Stimulated activated CD4-positive, alpha-beta T cell treated with anti-CD3 and anti-CD28 coated beads, Interleukin-15, amount 100 ng/mL, for 48 hours (primary cell): ENCODE data around the gene RUNDC1.
"Not testable (repeated sequence)": the region's sequence is repeated elsewhere in the genome, so short reads cannot be mapped to it uniquely, and the experiment has no call there.

Experiments used
- DNase-seq, 2 donors: peaks; one replicate each; pipeline ENCODE4 v3.0.0-alpha.2; 2020; ENCODE audit warnings: low read depth in 2 of 2

The RUNDC1 gene

DNA sequence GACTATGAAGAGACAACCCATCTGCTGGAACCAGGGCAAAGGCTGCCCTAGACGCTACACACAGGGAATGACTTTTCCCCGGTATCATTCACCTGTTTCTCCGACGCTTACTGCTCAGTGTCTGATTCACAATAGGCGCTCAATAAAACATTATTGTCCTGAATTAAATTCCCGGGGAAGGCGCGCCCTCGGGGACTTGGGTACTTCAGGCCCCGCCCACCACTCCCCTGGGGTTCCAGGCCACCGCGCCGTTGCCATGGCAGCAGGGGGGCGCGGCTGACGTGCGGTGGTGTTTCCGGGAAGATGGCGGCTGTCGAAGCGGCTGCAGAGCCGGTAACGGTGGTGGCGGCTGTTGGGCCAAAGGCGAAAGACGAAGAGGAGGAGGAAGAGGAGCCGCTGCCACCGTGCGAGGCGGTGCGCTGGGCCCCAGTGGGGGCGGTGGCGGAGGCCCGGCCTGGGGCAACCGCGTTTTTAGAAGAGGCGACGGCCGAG, at the start of gene RUNDC1:
Gene RUNDC1, plus strand, starts transcription at position 292 of the 492 bp plus-strand sequence. Its CDS starts 12 bp downstream, at position 304.
- peak; percentile 76 to 89 for DNase-seq

DNA sequence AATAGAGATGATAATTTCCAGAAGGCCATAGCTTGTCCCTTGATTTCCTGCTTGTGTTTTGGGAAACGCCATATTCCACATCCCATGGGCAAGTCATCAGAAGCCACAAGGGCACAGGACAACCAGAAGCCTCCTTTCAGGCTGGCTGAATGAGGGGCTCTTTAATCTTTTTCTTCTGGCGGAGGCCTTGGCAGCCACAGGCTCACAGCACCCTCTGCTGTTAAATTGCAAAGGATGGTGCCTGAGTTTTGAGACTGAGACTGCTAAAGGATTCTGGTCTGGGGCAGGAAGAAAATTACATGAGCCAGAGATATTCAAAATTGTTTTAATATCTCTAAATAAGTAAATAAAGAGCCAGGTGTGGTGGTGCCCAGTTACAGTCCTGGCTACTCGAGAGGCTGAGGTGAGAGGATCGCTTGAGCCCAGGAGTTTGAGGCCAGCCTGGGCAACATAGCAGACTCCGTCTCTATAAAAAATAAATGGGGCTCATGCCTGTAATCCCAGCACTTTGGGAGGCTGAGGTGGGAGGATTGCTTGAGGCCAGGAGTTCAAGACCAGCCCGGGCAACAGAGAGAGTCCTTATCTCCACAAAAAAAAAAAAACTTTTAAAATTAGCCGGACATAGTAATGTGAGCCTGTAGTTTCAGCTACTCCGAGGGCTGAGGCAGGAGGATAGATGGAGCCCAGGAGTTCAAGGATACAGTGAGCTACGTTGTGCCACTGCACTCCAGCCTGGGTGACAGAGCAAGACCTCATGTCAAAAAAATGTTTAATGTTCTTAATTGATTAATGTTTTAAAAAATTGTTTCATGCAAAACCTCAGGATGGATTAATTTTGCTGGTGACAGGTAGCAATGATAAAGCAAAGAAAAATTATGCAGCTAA, 42.4 kb upstream of the RUNDC1 start:
- DNase-seq, result no peak

DNA sequence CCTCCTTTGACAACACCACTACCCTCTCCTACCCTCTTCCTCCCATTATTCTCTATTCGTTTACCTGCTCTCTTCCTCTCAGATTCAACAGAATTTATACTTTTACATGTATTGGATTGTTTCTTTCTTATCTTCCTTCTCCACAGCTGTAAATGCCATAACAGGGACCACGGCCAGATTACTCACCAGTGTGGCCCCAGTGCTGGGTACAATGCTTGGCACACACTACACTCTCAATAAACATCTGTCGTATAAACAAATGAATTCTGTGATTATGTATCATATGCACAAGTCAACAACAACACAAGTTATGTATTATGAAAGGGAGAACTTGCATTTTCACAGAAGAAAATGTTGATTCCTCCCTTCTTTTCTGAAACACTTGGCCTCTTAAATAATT, 36.2 kb upstream of the RUNDC1 start:
- DNase-seq, result no peak

DNA sequence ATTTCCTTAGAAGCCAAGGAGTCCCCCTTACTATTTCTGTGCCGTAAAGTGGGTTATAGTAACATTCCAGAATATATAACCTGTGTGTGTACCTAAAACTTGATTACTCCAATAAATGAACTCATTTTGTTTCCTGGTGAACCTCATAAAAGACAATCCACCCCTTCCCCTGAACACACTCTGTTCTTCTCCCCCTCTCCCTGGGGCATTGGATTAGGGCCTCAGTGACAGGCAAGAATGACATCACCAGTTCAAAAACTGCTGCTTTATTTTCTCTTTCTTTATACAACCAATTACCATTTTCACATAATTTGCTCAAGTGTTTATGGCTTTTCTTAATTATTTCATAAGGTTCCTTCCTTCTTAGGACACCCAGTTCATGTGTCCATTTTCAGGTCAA, 33.6 kb upstream of the RUNDC1 start:
- no peak for DNase-seq

DNA sequence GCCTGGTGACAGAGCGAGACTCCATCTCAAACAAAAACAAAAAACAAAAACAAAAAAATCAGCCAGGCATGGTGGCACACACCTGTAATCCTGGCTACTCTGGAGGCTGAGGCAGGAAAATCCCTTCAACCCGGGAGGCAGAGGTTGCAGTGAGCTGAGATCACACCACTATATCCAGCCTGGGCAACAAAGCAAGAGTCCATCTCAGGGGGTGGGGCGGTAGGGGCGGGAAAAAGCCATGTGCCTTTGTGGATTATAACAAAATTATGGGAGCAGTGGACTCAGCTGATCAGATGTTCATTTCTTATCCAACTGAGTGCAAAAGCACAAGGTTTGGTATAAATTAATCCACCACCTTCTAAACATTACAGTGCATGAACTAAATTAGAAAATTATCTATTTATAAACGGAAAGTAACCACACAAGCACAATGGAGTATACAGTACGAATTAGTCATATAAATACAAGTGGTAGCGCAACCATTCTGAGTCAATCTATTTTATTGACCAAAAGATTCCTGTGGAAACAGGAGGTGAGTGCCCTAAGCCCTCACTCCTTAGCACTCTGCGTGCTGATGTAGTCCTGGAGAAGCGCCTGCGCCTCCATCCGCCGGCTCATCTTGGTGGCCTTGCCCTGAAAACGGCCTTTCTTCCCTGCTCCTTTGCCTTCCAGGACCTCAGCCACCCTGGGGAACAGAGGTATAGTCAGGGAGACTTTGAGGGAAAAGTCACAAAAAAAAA, 30.2 kb upstream of the RUNDC1 start:
- DNase-seq, result no peak

DNA sequence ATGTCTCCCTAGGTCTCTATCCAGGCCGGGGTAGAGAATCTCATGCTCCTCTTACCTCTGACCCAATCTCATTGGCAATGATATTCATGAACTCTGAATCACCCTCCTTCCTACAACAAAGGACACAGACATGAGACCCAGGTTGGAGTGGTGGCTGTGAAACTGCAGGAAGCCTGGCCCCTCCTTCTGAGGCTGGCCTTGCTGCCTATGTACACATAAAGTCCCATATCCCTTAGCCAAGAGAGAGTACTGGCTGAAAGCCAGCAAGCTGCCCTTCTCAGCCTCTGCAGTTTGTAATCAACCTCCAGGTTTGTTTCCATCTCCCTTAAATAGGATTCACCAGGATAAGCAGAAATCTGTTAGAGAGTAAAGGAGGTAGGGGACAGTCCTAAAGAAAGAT, 26.7 kb upstream of the RUNDC1 start:
- DNase-seq, result no peak

DNA sequence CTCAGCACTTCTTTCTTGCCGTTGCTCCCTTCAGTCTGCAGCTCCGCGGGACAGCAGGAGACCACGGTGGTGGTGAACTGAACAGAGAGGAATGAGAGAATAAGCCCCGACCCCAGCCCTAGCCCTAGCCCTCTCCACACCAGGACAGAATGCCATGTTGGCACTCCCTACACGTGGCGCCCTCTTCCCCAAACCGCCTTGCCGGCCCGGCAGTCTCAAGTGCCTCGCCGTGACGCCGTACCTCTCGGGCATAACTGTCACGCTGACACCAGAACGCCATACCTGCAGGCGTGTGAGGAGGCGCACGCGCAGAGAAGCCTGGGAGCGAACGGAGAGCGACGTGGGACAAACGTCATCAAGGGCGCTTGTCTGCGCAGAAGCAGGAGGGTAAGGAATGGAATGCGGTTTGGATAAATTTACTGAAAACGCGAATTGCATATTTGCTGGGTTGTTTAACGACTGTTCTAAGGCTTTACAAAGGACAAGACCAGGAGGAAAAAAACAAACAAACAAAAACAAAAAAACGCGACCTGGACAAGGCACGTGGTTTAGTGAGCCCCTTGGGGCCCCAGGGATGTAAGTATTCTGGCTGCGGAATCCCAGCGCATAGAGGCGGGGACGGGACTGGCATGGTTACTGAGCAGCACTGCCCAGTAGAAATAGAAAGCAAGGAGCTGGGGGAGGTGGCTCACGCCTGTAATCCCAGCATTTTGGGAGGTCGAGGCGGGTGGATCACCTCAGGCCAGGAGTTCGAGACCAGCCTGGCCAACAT, 16.0 kb upstream of the RUNDC1 start, which contains the start of gene AARSD1:
Gene AARSD1, minus strand, starts transcription at position 294 of the 772 bp plus-strand sequence. Its CDS starts 14 bp downstream, at position 280.
- DNase-seq, result peak; percentile 86 to 87

DNA sequence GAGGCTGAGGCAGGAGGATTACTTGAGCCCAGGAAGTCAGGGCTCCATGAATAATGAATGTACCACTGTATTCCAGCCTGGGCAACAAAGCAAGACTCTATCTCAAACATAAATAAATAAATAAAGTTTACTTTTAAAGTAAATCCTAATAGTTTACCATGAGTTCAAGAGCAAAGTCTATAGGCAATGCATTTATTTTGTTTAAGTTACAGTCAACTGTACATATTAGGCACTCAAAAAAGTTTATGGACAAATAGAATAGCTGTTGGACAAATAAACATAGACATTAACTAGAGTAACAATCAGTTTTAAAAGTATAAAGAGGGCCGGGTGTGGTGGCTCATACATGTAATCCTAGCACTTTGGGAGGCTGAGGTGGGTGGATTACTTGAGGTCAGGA, 12.4 kb upstream of the RUNDC1 start:
- DNase-seq, result no peak

DNA sequence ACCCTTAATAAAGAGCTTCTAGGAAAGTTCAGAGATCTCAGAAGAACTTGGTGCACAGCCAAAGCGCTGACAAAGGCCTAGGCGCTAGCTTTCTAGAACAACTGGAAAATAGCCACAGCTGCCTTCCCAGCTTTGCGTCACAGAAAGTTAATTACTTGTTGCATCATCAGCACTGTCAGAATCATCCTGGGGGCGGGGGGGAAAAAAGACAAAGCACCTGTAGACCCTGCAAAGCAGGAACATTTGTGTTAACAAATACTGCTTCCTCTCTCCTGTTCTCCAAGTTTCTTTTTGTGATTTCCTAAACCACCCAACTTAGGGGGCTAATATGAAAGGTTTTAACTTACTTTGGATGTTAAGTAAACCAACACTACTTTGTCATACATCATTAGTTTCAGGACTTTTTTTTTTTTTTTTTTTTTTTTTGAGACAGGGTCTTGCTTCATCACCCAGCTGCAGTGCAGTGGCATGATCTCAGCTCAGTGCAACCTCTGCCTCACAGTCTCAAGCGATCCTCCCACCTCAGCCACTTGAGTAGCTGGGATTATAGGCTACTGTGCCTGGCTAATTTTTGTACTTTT, 11.3 kb upstream of the RUNDC1 start:
- no peak for DNase-seq

DNA sequence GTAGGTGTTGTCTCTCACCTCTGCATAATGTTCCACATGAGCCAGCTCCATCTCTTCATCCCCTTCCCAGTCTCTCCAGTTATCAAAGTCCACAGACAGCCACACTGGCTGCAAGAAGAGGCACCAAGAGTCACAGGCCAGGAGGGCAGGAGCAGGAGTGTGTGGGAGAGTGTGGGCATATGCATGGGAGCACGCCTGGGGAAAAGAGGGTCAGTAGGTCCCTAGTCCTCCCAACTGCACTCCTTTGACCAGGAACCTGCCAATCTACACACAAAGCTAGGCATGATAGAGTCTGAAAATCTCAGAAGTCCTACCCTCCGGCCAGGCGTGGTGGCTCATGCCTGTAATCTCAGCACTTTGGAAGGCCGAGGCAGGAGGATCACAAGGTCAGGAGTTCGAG, 8.8 kb upstream of the RUNDC1 start:
- no peak for DNase-seq

DNA sequence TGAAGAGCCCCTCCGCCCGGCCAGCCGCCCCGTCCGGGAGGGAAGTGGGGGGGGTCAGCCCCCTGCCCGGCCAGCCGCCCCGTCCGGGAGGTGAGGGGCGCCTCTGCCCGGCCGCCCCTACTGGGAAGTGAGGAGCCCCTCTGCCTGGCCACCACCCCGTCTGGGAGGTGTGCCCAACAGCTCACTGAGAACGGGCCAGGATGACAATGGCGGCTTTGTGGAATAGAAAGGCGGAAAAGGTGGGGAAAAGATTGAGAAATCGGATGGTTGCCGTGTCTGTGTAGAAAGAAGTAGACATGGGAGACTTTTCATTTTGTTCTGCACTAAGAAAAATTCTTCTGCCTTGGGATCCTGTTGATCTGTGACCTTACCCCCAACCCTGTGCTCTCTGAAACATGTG, 7.0 kb upstream of the RUNDC1 start:
- not testable (repeated sequence) for DNase-seq

DNA sequence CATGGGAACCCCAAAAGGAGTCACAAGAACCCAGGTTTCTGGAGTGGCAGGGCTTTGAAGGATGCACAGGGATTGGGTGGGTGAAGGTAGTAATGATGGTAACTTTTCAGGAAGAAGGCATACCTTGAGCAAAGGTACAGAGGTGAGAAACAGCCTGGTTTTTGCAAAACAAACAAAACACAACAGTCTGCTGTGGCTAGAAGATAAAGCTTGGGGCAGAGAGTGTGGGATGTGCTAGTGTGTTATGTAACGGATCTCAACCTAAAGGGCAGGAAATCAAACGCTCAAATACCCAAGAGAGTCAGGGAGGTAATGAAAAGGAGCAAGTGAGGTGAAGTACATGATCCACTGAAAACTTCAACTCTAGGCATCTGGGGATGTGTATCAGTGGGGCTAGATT, 5.1 kb upstream of the RUNDC1 start:
- DNase-seq, result no peak

DNA sequence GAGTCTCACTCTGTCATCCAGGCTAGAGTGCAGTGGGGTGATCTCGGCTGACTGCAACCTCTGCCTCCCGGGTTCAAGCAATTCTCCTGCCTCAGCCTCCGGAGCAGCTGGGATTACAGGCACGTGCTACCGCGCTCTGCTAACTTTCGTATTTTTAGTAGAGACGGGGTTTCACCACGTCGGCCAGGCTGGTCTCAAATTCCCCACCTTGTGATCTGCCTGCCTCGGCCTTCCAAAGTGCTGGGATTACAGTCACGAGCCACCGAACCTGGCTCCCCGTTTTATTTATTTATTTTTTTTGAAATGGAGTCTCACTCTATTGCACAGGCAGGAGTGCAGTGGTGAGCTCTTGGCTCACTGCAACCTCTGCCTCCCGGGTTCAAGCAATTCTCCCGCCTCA, 4.7 kb upstream of the RUNDC1 start:
- DNase-seq, result not testable (repeated sequence)

DNA sequence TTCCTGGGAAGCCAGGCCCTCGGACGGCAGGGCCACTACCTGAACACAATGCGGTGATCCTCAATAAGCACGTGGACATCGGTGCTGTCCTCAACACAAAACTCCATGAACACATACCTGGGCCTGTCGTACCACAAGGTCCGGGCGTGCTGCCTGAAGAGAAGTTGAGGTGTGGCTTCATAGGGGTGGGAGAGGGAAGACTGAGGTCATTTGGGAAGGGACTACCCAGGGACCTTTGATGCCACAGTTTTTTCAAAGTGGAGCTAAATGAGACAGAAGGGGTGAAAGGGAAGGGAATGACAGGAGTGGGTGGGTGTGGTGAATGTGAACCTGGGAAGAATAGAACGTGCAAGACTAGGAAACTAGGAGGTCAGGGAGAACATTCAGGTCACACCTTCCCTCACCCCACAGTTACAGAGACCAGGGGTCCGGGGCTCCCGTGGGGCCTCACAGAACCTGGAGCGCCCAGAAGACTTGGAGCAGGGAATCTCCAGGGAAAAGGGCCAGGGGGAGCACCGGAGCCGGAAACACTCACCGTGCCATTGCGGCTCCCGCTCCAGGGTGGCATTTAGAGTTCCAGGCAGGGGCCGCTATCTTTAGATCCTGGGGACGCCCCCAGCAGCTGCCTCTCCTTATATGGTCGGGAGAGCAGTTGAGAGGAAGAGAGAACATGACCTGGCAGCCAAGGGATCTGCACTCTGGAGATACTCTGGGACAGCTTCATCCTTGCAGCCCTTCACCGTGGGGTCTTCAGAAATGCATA, 673 bp upstream of the RUNDC1 start, which contains the start of gene PTGES3L:
Gene PTGES3L, minus strand, starts transcription at position 570 of the 763 bp plus-strand sequence. Its CDS starts 27 bp downstream, at position 543.
- peak in 1 of 2 donors; percentile 14 for DNase-seq

DNA sequence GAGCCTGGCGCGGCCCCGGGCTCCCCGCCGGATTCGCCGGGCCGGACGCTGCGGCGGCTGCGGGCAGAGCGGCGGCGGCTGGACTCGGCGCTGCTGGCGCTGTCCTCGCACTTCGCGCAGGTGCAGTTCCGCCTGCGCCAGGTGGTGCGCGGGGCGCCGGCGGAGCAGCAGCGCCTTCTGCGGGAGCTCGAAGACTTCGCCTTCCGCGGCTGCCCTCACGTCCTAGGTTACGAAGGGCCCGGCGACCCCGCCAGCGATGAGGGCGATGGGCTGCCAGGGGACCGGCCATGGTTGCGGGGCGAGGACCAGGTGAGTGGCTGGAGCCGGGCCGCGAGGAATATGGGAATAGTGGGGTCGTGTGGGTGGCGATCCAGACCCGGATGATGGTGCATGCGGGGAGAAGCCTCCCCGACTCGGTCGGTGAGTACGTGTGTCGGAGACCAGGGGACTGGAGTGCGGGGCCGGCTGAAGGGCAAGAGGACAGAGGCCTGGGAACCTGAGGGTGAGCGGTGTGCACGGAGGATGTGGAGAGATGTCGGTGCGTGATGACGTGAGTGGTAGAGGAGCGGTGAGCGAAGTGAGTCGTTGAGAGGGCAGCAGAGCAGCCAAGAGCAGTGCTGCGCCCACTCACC, 517 bp downstream of the RUNDC1 start:
- DNase-seq, result peak; percentile 62 to 71

DNA sequence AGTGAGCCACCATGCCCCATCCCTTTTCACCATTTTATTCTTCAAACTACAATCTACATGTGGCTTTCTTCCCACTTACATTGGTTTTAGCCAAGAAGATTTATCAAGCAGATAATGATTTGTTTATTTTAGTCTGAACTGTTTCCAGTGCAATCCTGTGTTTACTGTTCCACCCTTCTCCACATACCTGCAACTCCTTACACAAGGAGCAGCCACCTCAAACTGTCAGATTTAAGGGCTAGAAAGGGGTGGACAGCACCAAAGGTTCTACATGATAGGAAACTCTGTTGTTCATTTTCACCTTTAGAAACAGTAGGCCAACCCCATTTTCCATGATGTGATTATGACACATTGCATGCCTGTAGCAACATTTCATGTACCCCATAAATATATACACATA, 1.9 kb downstream of the RUNDC1 start:
- DNase-seq, result no peak

DNA sequence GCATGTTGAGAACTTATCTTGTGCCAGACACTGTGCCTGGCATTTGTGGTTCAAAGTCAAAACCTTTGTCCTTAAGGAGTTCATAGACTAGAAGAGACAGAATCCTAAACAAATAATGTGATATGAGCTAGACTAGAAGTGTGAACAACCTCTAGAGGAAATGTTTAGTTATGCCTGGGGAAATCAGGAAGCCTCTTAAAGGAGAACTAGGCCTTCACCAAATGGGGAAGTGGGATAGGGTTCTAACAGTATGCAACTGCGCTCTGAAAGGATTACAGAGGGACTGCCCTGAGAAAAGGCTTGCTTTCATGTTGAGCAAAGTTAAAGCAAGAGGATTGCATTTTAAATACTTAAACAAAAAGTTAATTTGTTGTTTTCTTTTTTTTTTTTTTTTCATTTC, 4.9 kb downstream of the RUNDC1 start:
- DNase-seq, result no peak

DNA sequence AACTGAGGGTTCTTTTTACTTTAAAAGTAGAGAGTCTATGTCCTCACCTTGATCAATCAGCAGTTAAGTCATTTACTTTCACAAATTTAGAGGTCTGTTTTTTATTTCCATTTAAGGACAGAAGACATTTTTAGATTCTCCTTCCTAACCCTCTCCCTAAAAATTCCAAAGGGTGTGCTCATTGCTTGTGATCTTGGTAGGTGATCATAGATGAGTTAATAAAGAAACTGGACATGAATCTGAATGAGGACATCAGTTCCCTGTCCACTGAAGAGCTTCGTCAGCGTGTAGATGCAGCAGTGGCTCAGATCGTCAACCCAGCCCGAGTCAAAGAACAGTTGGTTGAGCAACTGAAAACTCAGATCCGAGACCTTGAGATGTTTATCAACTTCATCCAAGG, 8.8 kb downstream of the RUNDC1 start:
- no peak for DNase-seq

DNA sequence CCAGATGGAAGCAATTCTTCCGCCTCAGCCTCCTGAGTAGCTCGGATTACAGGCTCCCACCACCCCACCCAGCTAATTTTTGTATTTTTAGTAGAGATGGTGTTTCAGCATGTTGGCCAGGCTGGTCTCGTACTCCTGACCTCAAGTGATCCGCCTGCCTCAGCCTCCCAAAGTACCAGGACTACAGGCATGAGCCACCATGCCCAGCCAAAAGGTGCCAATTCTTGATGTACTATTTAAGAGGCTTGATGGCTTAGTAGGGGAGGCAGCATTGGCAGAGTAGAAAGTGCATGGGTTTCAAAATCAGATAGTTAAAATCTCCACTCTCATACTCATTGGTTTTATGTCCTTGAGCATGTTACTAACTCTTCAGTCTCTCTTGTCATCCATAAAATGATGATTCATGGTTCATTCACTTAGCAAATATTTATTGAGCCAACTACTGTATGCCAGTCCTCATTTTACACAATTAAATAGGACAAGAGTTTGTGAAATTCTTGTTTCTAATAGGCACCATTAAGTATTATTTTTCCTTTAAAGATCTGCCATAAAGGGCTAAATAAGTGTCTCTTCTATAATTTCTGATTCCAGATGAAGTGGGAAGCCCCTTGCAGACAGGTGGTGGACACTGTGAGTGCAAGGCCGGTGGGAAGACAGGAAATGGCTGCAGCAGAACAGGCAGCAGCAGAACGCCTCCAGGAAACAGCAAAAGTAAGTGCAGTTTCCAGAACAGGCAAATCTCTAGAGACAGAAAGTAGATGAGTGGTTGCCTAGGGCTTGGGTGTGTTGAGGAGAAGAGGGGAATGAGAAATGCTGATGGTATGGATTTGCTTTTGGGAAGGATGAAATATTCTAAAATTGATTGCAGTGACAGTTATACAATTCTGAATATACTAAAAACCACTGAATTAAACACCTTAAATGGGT, 9.6 kb downstream of the RUNDC1 start:
- no peak for DNase-seq
